Activated T-helper 2 cell treated with anti-CD3 and anti-CD28 coated beads, Interferon-gamma antibody, Interleukin-2, Interleukin-4, amounts not matched to agents 10 μg/mL and 5 μg/mL and 100 μg/mL, durations not matched to agents 14 hours and 24 hours and 36 hours (primary cell): ENCODE measurements around the gene SMYD3. TPM values are rescaled to one million over a fixed set of nuclear protein-coding genes. Genes with fewer than 3 reads are reported as not detected.

Experiments used
- DNase-seq: peaks from one replicate; pipeline ENCODE4 v3.0.0; 2021; ENCODE audit warnings: low spot score
- H3K27ac Mint-ChIP-seq: one replicate; pipeline ENCODE4 v1.8.0; 2021; ENCODE audit warnings: mixed read lengths
- H3K27me3 Mint-ChIP-seq: one replicate; pipeline ENCODE4 v1.8.0; 2021; ENCODE audit warnings: low read depth, mixed read lengths
- H3K36me3 Mint-ChIP-seq: one replicate; pipeline ENCODE4 v1.8.0; 2021; ENCODE audit warnings: low read depth, mixed read lengths
- H3K4me1 Mint-ChIP-seq: one replicate; pipeline ENCODE4 v1.8.0; 2021; ENCODE audit warnings: low read depth, mixed read lengths
- H3K4me3 Mint-ChIP-seq: one replicate; pipeline ENCODE4 v1.8.0; 2021; ENCODE audit warnings: low read depth, mild to moderate bottlenecking, moderate library complexity, mixed read lengths
- H3K9me3 Mint-ChIP-seq: one replicate; pipeline ENCODE4 v1.8.0; 2021; ENCODE audit warnings: mixed read lengths
- intact Hi-C: fragments of 100-400 bp; cut with micrococcal nuclease; formaldehyde crosslinking; loops from one replicate; pipeline ENCODE4 v1.15.1; 2023
- total RNA-seq: library from RNA; stranded (reverse); gene quantifications from 2 replicates; pipeline ENCODE4 v1.2.3, GENCODE V29; 2022

Gene SMYD3
- total RNA-seq, 1 donor from 2014 or later: 24.1 TPM

GRCh38 chr1:246213502-246213901 lies 293.6 kb downstream of the SMYD3 start:
- no peak for DNase-seq
- no peaks in the 10 kb centered on the region for H3K27me3 Mint-ChIP-seq
- H3K27ac Mint-ChIP-seq: no peak overlapping the region
- peaks cover 2% of the 10 kb centered on the region for H3K4me1 Mint-ChIP-seq
- intact Hi-C loops: no loop called here
- no peak overlapping the region for H3K4me3 Mint-ChIP-seq
- no peaks in the 10 kb centered on the region for H3K9me3 Mint-ChIP-seq
- no peaks in the 10 kb centered on the region for H3K36me3 Mint-ChIP-seq

- Mint-ChIP-seq H3K9me3 (no peaks in the 10 kb centered on the region), H3K4me3 (no peak overlapping the region), H3K27me3 (no peaks in the 10 kb centered on the region), H3K27ac (no peak overlapping the region), H3K4me1 (peaks cover 2% of the 10 kb centered on the region), H3K36me3 (no peaks in the 10 kb centered on the region)
- DNase-seq: no peak
- intact Hi-C loops: no loop called here
Observed at GRCh38 chr1:246213036-246213435, 294.0 kb downstream of the SMYD3 start.

- Mint-ChIP-seq H3K27ac (no peak overlapping the region), H3K27me3 (no peaks in the 10 kb centered on the region), H3K4me3 (no peak overlapping the region), H3K4me1 (peaks cover 2% of the 10 kb centered on the region), H3K9me3 (no peaks in the 10 kb centered on the region), H3K36me3 (no peaks in the 10 kb centered on the region)
- no peak for DNase-seq
- intact Hi-C loops: no loop called here
Observed at GRCh38 chr1:246212013-246212412, 295.1 kb downstream of the SMYD3 start.

- no peak overlapping the region for H3K4me3 Mint-ChIP-seq
- no peaks in the 10 kb centered on the region for H3K9me3 Mint-ChIP-seq
- no peak overlapping the region for H3K27ac Mint-ChIP-seq
- no peak for DNase-seq
- no peaks in the 10 kb centered on the region for H3K36me3 Mint-ChIP-seq
- peaks cover 2% of the 10 kb centered on the region for H3K4me1 Mint-ChIP-seq
- intact Hi-C loops: no loop called here
- no peaks in the 10 kb centered on the region for H3K27me3 Mint-ChIP-seq
Observed at GRCh38 chr1:246210756-246211155, 296.3 kb downstream of the SMYD3 start.

- H3K4me1 Mint-ChIP-seq: no peaks in the 10 kb centered on the region
- intact Hi-C loops: no loop called here
- no peak overlapping the region for H3K27ac Mint-ChIP-seq
- no peak overlapping the region for H3K4me3 Mint-ChIP-seq
- no peaks in the 10 kb centered on the region for H3K27me3 Mint-ChIP-seq
- H3K36me3 Mint-ChIP-seq: no peaks in the 10 kb centered on the region
- H3K9me3 Mint-ChIP-seq: no peaks in the 10 kb centered on the region
- DNase-seq: no peak
Observed at GRCh38 chr1:246208105-246208504, 299.0 kb downstream of the SMYD3 start.

- no peak for DNase-seq
- Mint-ChIP-seq H3K4me1 (no peaks in the 10 kb centered on the region), H3K27ac (no peak overlapping the region), H3K9me3 (no peaks in the 10 kb centered on the region), H3K27me3 (no peaks in the 10 kb centered on the region), H3K36me3 (no peaks in the 10 kb centered on the region), H3K4me3 (no peak overlapping the region)
- intact Hi-C loops: no loop called here
Observed at GRCh38 chr1:246203180-246203579, 303.9 kb downstream of the SMYD3 start.

GRCh38 chr1:246200738-246201137 lies 306.3 kb downstream of the SMYD3 start:
- H3K9me3 Mint-ChIP-seq: no peaks in the 10 kb centered on the region
- H3K27ac Mint-ChIP-seq: no peak overlapping the region
- H3K27me3 Mint-ChIP-seq: no peaks in the 10 kb centered on the region
- intact Hi-C loops: no loop called here
- no peaks in the 10 kb centered on the region for H3K36me3 Mint-ChIP-seq
- DNase-seq: no peak
- no peaks in the 10 kb centered on the region for H3K4me1 Mint-ChIP-seq
- no peak overlapping the region for H3K4me3 Mint-ChIP-seq

- DNase-seq: no peak
- H3K27me3 Mint-ChIP-seq: no peaks in the 10 kb centered on the region
- intact Hi-C loops: no loop called here
- no peaks in the 10 kb centered on the region for H3K9me3 Mint-ChIP-seq
- H3K4me1 Mint-ChIP-seq: no peaks in the 10 kb centered on the region
- no peak overlapping the region for H3K4me3 Mint-ChIP-seq
- no peak overlapping the region for H3K27ac Mint-ChIP-seq
- H3K36me3 Mint-ChIP-seq: no peaks in the 10 kb centered on the region
Observed at GRCh38 chr1:246200225-246200624, 306.9 kb downstream of the SMYD3 start.

GRCh38 chr1:246199086-246199645 lies 307.9 kb downstream of the SMYD3 start:
- Mint-ChIP-seq H3K9me3 (no peaks in the 10 kb centered on the region), H3K4me1 (no peaks in the 10 kb centered on the region), H3K4me3 (no peak overlapping the region), H3K27me3 (no peaks in the 10 kb centered on the region), H3K27ac (no peak overlapping the region), H3K36me3 (no peaks in the 10 kb centered on the region)
- DNase-seq: no peak
- intact Hi-C loops: no loop called here

GRCh38 chr1:246198115-246198816 lies 308.8 kb downstream of the SMYD3 start:
- H3K36me3 Mint-ChIP-seq: no peaks in the 10 kb centered on the region
- no peak for DNase-seq
- H3K4me1 Mint-ChIP-seq: no peaks in the 10 kb centered on the region
- H3K27me3 Mint-ChIP-seq: no peaks in the 10 kb centered on the region
- H3K4me3 Mint-ChIP-seq: no peak overlapping the region
- intact Hi-C loops: no loop called here
- no peaks in the 10 kb centered on the region for H3K9me3 Mint-ChIP-seq
- no peak overlapping the region for H3K27ac Mint-ChIP-seq

GRCh38 chr1:246197076-246197475 lies 310.0 kb downstream of the SMYD3 start:
- Mint-ChIP-seq H3K4me1 (no peaks in the 10 kb centered on the region), H3K9me3 (no peaks in the 10 kb centered on the region), H3K27me3 (no peaks in the 10 kb centered on the region), H3K36me3 (no peaks in the 10 kb centered on the region), H3K4me3 (no peak overlapping the region), H3K27ac (no peak overlapping the region)
- DNase-seq: no peak
- intact Hi-C loops: no loop called here

GRCh38 chr1:246195296-246195695 lies 311.8 kb downstream of the SMYD3 start:
- intact Hi-C loops: no loop called here
- H3K9me3 Mint-ChIP-seq: no peaks in the 10 kb centered on the region
- H3K27ac Mint-ChIP-seq: no peak overlapping the region
- DNase-seq: no peak
- H3K4me1 Mint-ChIP-seq: no peaks in the 10 kb centered on the region
- H3K36me3 Mint-ChIP-seq: no peaks in the 10 kb centered on the region
- no peak overlapping the region for H3K4me3 Mint-ChIP-seq
- no peaks in the 10 kb centered on the region for H3K27me3 Mint-ChIP-seq

GRCh38 chr1:246193537-246193936 lies 313.5 kb downstream of the SMYD3 start:
- Mint-ChIP-seq H3K36me3 (no peaks in the 10 kb centered on the region), H3K4me1 (no peaks in the 10 kb centered on the region), H3K27ac (no peak overlapping the region), H3K4me3 (no peak overlapping the region), H3K9me3 (no peaks in the 10 kb centered on the region), H3K27me3 (no peaks in the 10 kb centered on the region)
- intact Hi-C loops: no loop called here
- no peak for DNase-seq
